Measurements from ENCODE around the gene C2CD2.

C2CD2 gene

DNA sequence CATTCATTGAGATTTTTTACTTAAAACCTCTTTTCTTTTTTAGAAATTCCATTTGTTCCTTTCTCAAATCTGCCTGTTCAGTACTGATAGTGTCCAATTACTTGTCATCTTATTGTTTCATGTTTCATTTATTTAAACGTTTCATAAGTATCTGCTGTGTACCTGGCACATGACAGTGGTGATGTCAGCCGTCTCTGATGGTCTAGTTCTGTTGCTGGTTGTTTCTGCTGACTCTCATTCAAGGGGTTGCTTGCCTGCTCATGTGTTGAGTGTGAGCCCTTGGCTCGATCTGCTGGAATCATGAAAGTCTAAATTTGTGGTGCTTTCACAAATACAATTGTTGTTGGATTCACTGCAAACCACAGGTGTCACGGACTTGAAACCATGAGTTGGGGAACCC lies 25.5 kb upstream of the C2CD2 start:
- no peak for TF ChIP-seq POLR2AphosphoS5 (IDR thresholded peaks at IDR 0.05; ENCODE audit: low read depth, low read length)
- no peak for TF ChIP-seq TAF1 (IDR thresholded peaks at IDR 0.05; ENCODE audit: borderline replicate concordance, insufficient read depth, low read length)
- no peak for TF ChIP-seq FOXP2 (optimal IDR thresholded peaks at IDR 0.05; ENCODE audit: borderline replicate concordance, extremely low read depth, extremely low read length, insufficient read depth)
- no peak for TF ChIP-seq SIN3A (IDR thresholded peaks at IDR 0.05; ENCODE audit: borderline replicate concordance, insufficient read depth, low read length)
- TF ChIP-seq, protein P1, sequence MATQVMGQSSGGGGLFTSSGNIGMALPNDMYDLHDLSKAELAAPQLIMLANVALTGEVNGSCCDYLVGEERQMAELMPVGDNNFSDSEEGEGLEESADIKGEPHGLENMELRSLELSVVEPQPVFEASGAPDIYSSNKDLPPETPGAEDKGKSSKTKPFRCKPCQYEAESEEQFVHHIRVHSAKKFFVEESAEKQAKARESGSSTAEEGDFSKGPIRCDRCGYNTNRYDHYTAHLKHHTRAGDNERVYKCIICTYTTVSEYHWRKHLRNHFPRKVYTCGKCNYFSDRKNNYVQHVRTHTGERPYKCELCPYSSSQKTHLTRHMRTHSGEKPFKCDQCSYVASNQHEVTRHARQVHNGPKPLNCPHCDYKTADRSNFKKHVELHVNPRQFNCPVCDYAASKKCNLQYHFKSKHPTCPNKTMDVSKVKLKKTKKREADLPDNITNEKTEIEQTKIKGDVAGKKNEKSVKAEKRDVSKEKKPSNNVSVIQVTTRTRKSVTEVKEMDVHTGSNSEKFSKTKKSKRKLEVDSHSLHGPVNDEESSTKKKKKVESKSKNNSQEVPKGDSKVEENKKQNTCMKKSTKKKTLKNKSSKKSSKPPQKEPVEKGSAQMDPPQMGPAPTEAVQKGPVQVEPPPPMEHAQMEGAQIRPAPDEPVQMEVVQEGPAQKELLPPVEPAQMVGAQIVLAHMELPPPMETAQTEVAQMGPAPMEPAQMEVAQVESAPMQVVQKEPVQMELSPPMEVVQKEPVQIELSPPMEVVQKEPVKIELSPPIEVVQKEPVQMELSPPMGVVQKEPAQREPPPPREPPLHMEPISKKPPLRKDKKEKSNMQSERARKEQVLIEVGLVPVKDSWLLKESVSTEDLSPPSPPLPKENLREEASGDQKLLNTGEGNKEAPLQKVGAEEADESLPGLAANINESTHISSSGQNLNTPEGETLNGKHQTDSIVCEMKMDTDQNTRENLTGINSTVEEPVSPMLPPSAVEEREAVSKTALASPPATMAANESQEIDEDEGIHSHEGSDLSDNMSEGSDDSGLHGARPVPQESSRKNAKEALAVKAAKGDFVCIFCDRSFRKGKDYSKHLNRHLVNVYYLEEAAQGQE (IDR thresholded peaks at IDR 0.05; ENCODE audit: insufficient read depth in 1 of 2, low read depth in 2 of 2, low read length in 2 of 2): no peak

DNA sequence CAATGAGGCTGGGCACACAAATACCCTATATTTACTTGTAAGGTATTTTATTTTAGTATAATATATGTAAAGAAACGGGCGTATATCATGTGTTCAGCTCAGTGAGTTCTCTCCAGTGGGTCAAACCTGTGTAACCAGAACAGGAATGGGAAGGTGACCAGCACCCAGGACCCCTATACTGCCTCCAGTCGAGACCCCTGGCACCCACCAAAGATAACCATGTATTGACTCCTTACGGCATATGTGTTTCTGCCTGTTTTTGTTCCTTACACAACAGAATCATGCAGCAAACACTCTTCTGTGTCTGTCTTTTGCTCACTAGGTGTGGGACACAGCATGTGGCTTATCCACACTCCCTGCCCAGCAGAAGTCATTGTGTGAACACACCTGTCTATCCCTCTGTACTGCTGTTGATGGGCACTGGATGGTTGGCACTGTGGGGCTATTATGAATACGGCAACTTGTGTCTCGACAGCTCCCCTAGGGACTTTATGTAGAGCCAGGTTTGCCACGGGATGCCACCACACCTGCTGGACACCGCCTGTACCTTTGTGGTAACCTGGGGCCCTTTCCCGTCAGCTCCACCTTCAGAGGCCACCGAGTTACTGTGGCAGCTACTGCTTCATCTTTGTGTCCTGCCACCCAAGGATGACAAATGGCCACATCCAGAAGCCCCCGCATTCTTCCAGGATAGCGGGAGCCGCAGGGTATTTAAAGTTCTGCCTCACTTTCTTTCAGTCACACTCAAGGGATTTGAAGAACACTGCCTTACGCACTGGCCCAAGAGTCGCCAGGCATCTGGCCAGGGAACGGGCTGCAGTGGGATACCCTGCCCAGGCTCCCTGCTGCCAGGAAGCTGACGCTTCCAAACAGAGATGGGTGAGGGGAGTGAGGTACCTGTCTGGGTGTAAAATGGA lies 23.5 kb upstream of the C2CD2 start:
- TF ChIP-seq, protein P1 (IDR thresholded peaks at IDR 0.05; ENCODE audit: insufficient read depth in 1 of 2, low read depth in 2 of 2, low read length in 2 of 2): no peak
- TF ChIP-seq POLR2AphosphoS5 (IDR thresholded peaks at IDR 0.05; ENCODE audit: low read depth, low read length) (no peak), FOXP2 (optimal IDR thresholded peaks at IDR 0.05; ENCODE audit: borderline replicate concordance, extremely low read depth, extremely low read length, insufficient read depth) (no peak), SIN3A (IDR thresholded peaks at IDR 0.05; ENCODE audit: borderline replicate concordance, insufficient read depth, low read length) (no peak), TAF1 (IDR thresholded peaks at IDR 0.05; ENCODE audit: borderline replicate concordance, insufficient read depth, low read length) (no peak)

DNA sequence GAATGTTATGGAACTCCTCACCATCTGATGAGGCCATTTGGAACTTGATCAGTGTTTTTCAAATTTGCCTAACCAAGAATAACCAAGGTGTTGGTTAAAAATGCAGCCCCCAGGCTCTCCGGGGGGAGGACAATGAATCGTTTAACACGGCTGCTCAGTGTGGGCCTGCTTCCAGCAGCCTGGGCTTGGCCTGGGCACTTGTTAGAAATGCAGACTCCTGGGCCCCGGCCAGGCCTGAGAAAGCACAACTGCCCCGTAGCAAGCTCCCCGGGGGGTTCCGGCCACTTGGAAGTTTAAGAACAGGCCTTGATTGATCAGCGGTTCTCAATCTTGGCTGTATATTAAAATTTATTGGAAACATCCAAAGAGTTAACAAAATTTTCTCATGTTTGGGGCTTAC lies 22.8 kb upstream of the C2CD2 start:
- TF ChIP-seq FOXP2 (optimal IDR thresholded peaks at IDR 0.05; ENCODE audit: borderline replicate concordance, extremely low read depth, extremely low read length, insufficient read depth) (no peak), TAF1 (IDR thresholded peaks at IDR 0.05; ENCODE audit: borderline replicate concordance, insufficient read depth, low read length) (no peak), SIN3A (IDR thresholded peaks at IDR 0.05; ENCODE audit: borderline replicate concordance, insufficient read depth, low read length) (no peak), POLR2AphosphoS5 (IDR thresholded peaks at IDR 0.05; ENCODE audit: low read depth, low read length) (no peak)
- TF ChIP-seq, protein P1 (IDR thresholded peaks at IDR 0.05; ENCODE audit: insufficient read depth in 1 of 2, low read depth in 2 of 2, low read length in 2 of 2): no peak

DNA sequence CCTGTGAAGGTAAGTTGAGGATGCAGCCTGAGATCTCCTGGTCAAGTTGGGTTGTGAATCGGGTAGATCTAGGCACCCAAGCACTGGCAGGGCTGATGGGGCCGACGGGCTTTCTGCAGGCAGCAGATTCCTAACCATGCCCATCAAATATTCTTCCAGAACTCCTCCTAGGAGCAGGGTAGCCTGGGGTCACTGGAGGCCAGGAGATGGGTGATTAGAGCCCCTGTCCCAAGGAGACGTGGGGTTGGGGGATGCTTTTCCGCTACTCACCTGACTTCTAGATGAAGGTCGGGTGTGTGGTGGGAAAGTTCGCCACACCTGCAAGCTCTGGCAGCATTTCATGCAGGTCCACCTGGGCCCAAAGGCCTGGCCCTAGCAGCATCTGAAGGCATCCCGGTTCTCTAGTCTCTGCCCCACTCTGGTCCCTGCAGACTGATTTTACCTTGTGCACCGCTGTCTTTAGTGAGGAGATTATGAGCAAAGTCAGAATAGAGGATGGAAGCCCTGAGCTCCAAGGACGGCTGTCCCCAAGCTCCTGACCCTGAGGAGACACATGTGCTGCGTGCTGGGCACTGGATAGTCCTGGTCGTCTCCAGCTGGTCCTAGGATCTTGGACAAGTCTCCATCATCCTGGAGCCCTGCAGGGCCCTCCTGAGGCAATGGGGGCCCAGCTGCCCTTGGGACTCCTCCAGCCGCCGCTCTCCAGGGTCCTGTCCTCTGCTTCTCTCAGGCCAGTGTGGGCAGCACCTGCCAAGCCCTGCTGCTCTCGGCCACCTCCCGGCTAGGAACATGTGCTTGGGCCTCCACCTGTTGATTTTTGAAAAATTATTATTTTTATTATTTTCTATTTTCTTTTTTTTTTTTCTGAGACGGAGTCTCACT lies 21.8 kb upstream of the C2CD2 start:
- TF ChIP-seq, protein P1 (IDR thresholded peaks at IDR 0.05; ENCODE audit: insufficient read depth in 1 of 2, low read depth in 2 of 2, low read length in 2 of 2): peak; percentile 71 to 85; a peak in 3 of 4 replicates
- no peak for TF ChIP-seq FOXP2 (optimal IDR thresholded peaks at IDR 0.05; ENCODE audit: borderline replicate concordance, extremely low read depth, extremely low read length, insufficient read depth)

Measured in PFSK-1 (cell line).